Measurements from ENCODE around the gene DHCR7. TPM values are rescaled to one million over a fixed set of nuclear protein-coding genes. Genes with fewer than 3 reads are reported as not detected.

DHCR7 gene
- total RNA-seq, 1 donor from 2014 or later, result 36.7 TPM

- Histone ChIP-seq H3K4me3 (no peak overlapping the region), H3K4me1 (no peaks in the 10 kb centered on the region), H3K27me3 (no peaks in the 10 kb centered on the region), H3K9me3 (ENCODE audit: low read depth) (no peaks in the 10 kb centered on the region), H3K79me2 (ENCODE audit: low read depth) (no peaks in the 10 kb centered on the region), H3K36me3 (no peaks in the 10 kb centered on the region), H3K9ac (no peak overlapping the region), H2AFZ (replicated peaks) (no peak overlapping the region), H3K27ac (no peak overlapping the region), H3K4me2 (no peak overlapping the region), H3F3A (ENCODE audit: low read depth) (no peaks in the 10 kb centered on the region), H4K20me1 (ENCODE audit: low read depth) (no peaks in the 10 kb centered on the region)
- Mint-ChIP-seq H3K27ac (no peak overlapping the region), H3K27me3 (ENCODE audit: insufficient read depth, low read depth) (peaks cover 2% of the 10 kb centered on the region), H3K4me1 (peaks cover 1% of the 10 kb centered on the region), H3K4me3 (no peak overlapping the region), H3K36me3 (no peaks in the 10 kb centered on the region), H3K9me3 (peaks cover 5% of the 10 kb centered on the region)
- no peak for DNase-seq (ENCODE audit: low spot score)
- TF ChIP-seq EZH2phosphoT487 (IDR thresholded peaks at IDR 0.05) (no peak), EZH2 (IDR thresholded peaks at IDR 0.05) (no peak), CTCF (IDR thresholded peaks at IDR 0.05) (no peak)
These were observed 21.8 kb downstream of the DHCR7 start for GRCh38 chr11:71426413-71426812.

- Mint-ChIP-seq H3K27ac (no peak overlapping the region), H3K27me3 (ENCODE audit: insufficient read depth, low read depth) (peaks cover 2% of the 10 kb centered on the region), H3K9me3 (peaks cover 5% of the 10 kb centered on the region), H3K4me1 (no peaks in the 10 kb centered on the region), H3K36me3 (no peaks in the 10 kb centered on the region), H3K4me3 (no peak overlapping the region)
- H3K27me3 ChIP-seq, result no peaks in the 10 kb centered on the region
- no peak for TF ChIP-seq CTCF (IDR thresholded peaks at IDR 0.05)
- TF ChIP-seq EZH2 (IDR thresholded peaks at IDR 0.05), result no peak
- TF ChIP-seq EZH2phosphoT487 (IDR thresholded peaks at IDR 0.05), result no peak
- H2AFZ ChIP-seq (replicated peaks), result no peak overlapping the region
- no peak overlapping the region for H3K27ac ChIP-seq
- no peaks in the 10 kb centered on the region for H3K4me1 ChIP-seq
- H3K9me3 ChIP-seq (ENCODE audit: low read depth), result no peaks in the 10 kb centered on the region
- H3K9ac ChIP-seq, result no peak overlapping the region
- no peaks in the 10 kb centered on the region for H3F3A ChIP-seq (ENCODE audit: low read depth)
- no peak overlapping the region for H3K4me3 ChIP-seq
- H4K20me1 ChIP-seq (ENCODE audit: low read depth), result no peaks in the 10 kb centered on the region
- DNase-seq (ENCODE audit: low spot score), result no peak
- H3K79me2 ChIP-seq (ENCODE audit: low read depth), result no peaks in the 10 kb centered on the region
- H3K4me2 ChIP-seq, result no peak overlapping the region
- no peaks in the 10 kb centered on the region for H3K36me3 ChIP-seq
These were observed 22.3 kb downstream of the DHCR7 start for GRCh38 chr11:71425860-71426259.

GRCh38 chr11:71425409-71425808 is 22.8 kb downstream of the DHCR7 start:
- Histone ChIP-seq H3K4me1 (no peaks in the 10 kb centered on the region), H3K4me3 (no peak overlapping the region), H3K9me3 (ENCODE audit: low read depth) (no peaks in the 10 kb centered on the region), H3K36me3 (no peaks in the 10 kb centered on the region), H3K9ac (no peak overlapping the region), H3K79me2 (ENCODE audit: low read depth) (no peaks in the 10 kb centered on the region), H2AFZ (replicated peaks) (no peak overlapping the region), H4K20me1 (ENCODE audit: low read depth) (no peaks in the 10 kb centered on the region), H3K4me2 (no peak overlapping the region), H3F3A (ENCODE audit: low read depth) (no peaks in the 10 kb centered on the region), H3K27ac (no peak overlapping the region), H3K27me3 (no peaks in the 10 kb centered on the region)
- TF ChIP-seq CTCF (IDR thresholded peaks at IDR 0.05) (peak; percentile 29), EZH2 (IDR thresholded peaks at IDR 0.05) (no peak), EZH2phosphoT487 (IDR thresholded peaks at IDR 0.05) (no peak)
- peaks cover 2% of the 10 kb centered on the region for H3K27me3 Mint-ChIP-seq (ENCODE audit: insufficient read depth, low read depth)
- H3K36me3 Mint-ChIP-seq, result no peaks in the 10 kb centered on the region
- no peak overlapping the region for H3K27ac Mint-ChIP-seq
- no peak overlapping the region for H3K4me3 Mint-ChIP-seq
- DNase-seq (ENCODE audit: low spot score), result peak; percentile 14
- H3K9me3 Mint-ChIP-seq, result peaks cover 5% of the 10 kb centered on the region
- no peaks in the 10 kb centered on the region for H3K4me1 Mint-ChIP-seq
